Astrocyte of the hippocampus (primary cell): Measurements from ENCODE around the gene CLN6.

ENCODE experiments used
- DNase-seq: peaks from one replicate; pipeline ENCODE4 v3.0.0; 2011; ENCODE audit warnings: low read depth, low spot score

The CLN6 gene

DNA sequence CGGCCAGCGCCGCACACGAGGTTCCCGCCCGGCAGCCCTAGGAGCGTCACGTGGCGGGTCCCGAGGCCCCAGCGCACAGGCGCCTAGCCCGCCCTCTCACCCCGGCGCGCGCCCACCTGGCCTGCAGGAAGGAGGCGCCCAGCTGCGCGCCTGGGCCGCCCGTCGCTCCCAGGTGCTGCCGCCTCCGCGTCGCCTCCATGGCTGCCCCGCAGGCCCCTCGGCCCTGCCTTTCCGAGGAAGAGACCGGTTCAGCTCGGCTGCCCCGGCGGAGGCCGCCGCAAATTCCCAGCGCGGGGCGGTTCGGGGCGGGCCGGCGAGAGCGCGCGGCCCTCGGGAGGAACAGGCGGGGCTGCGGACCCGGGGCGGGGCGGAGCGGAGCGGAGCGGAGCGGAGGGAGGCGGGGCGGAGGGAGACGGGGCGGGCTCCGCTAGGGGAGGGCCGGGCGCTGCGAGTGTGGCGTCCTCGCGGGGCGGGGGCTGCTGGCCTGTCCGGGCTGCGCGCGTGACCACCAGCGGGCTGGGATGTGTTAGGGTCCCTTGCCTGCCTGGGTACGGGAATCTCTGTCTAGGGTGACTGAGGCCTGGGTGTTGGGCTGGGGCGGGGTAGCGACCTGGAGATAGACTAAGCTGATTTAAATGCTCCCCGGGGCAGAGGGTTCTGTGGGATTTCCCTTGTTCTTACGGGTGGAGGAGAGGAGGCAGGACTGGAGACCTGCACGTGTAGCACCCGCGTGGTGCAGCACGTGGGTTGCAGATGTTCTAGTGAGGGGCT is at the start of gene CLN6:
CLN6 (minus strand) TSS at position 343 of the 771 bp plus-strand sequence; CDS start at position 199, 144 bp downstream.
- DNase-seq, result peak; percentile 93

- peak; percentile 48 for DNase-seq
Measured at GRCh38 chr15:68278595-68279405, 49.3 kb upstream of the CLN6 start.

DNA sequence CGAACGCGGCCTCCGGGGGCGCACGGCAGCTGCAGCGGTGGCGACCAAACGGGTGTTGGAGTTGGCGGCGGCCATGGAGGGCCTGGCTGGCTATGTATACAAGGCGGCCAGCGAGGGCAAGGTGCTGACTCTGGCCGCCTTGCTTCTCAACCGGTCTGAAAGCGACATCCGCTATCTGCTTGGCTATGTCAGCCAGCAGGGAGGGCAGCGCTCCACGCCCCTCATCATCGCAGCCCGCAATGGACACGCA is 48.7 kb upstream of the CLN6 start:
- DNase-seq, result no peak

DNA sequence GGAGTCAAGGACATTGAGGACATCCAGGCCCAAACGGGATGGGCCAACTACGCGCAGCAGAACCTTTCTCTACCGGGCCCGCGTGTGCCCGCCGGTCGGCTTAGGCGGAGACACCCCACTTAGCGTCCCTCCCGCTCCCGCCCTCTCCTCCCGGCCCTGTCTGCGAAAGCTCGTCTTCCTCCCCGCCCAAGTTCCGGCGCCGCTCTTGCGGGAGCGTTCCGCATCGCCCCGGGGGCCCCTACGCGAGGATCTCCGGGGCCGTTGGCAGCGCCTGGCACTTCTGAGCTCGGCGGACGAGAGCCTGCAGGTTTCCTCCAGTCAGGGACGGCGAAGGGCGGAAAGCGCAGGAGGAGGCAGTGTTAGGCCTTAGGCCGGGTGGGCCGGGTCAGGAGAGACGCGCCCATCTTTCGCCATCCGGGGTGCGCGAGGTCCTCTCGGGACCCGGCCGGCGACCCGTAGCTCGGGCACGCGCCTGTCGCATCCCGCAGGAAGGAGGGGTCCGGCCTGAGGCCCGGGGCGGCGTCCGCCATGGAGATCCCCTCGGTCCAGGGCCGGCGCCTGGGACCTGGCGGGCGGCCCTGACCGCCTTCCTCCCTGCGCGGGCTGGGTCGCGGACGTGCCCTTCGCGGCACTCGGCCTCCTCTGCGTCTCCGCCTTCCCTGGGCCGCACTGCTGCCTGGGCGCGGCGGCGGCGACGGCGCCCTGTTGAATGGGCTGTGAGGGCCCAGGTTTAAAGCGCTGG is 48.2 kb upstream of the CLN6 start, which contains the start of gene FEM1B:
FEM1B (plus strand) TSS at position 143 of the 742 bp plus-strand sequence. CDS start 673 bp downstream, outside the sequence.
- DNase-seq, result peak; percentile 95

- DNase-seq, result no peak
Measured at GRCh38 chr15:68277131-68277602, 47.6 kb upstream of the CLN6 start.

DNA sequence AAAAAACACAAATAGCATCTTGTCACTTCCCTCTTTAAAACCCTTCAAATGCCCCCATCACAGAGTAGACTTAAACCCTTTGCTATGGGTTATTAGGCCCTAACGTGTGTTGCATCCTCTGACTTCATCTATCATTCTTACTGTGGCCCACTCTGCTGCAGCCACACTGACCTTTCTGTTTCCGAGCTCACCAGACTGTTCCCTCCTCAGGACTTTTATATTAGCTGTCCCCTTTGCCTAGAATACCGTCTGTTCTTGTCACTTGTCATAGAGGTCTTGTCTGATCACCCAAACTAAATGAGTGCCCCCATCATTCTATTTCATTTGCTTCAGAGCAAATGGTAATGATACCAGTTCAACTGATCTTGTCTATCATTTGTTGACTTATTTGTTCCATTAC is 47.1 kb upstream of the CLN6 start:
- DNase-seq, result no peak

- no peak for DNase-seq
Measured at GRCh38 chr15:68275165-68275746, 45.7 kb upstream of the CLN6 start.

DNA sequence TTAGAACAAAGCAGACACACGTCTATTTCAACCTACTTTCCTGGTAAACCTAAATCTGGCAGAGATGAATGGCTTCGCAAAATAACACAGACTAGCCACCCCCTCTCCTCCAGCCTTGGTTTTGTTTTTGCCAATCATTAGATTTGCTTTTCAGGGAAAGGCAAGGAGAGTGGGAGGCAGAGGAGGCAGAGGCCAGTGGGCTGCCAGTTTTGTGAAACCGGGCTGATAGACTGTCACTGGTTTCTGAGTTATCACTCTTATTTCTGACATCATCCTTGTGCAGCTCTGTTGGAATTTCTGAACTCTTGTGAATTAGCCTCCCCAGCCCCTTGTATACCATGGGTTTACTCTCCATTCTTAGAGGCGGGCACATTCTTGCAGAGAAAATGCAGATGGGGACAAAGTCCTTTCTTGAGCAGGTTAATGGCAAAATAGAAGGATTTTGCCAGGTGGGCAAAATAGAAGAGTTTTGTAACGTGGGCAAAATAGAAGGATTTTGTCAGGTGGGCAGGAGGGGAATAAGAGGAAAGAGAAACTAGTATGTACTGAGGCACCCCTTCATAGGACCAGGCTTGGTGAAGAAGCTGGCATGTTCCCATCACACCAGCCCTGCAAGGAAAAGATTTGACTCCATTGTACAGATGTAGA is 44.8 kb upstream of the CLN6 start:
- DNase-seq, result no peak

DNA sequence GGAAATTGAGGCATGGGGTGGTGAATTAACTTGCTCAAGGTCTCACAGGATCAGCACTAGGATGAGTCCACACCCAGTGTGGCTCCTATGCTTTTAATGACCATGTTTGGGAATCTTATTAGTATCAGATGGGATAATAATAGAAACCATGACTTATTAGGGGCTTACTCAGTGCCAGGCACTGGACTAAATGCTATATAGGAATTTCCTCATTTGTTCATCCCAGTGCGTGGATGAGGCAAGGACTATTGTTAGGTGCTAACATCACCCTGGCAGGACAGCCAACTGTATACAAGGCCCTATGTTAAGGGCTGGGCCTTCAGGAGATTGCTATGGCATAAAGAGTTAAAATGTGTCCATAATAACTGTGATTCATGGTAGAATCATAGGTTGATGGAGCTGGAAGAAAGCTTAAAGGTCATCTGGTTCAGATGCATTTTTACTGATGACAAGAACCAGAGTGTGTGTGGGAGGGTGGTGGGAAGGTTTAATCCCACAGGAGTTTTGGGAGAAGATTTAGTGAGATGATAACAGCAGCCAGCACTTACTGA is 43.3 kb upstream of the CLN6 start:
- DNase-seq, result no peak

DNA sequence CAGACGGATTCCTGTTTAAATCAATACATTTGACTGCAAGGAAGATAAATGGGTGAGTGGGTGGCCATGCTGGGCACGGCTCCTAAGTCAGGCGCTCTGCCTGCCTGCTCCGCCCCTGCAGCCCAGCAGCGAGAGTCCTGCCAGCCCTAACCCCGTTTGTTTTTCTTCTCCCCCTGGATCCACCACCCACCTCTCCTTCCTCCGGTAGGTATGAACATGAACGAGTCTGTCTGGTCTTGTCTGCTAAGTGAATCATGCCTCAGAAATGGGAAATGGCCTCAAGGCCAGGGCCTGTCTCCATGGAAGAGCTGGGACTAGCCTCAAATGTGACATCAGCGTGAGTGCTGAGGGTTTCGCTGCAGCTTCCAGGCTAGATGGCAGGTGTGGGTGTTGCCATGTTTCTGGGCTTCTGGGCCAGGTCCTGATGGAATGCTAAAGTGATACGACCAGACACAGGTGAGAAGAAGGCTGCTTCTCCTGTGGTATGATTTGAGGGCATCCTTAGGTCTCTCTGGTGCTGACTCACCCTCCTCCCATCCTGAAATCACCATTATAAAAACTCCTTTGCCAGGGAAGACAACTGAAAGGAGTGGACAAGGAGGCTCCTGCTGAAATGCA is 42.4 kb upstream of the CLN6 start:
- peak; percentile 71 for DNase-seq

DNA sequence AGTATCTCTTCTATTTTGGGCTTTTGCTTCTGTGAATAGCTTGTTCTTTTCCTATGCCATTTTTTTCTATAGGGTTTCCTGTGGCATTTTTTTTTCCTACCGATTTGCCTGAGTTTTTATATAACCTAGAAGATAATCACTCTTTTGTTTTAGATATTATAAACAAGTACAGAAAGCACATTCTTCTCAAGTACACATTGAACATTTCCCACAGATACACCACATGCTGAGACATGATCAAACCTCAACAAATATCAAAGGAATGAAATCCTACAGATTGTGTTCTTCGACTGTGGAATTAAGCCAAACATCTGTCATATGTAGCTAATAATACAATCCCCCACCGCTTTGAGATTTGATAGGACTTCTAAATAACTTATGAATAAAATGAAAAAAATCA is 38.9 kb upstream of the CLN6 start:
- no peak for DNase-seq

GRCh38 chr15:68265674-68266073 is 36.1 kb upstream of the CLN6 start:
- no peak for DNase-seq

DNA sequence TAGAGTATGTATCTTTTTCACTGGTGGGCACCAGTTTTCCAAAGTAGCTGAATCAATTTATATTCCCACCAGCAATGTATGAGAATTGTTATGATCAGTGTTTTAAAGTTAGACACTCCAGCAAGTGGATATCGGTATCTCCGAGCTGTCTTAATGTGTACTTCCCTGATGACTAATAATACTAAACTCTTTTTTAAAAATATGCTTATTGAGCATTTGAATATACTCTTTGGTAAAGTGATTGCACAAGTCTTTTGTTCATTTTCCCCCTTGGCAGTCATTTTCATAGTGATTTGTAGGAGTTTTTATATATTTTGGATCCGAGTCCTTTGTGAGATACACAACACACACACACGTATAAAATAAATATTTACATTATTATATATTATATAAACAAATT is 35.6 kb upstream of the CLN6 start:
- no peak for DNase-seq

- no peak for DNase-seq
Measured at GRCh38 chr15:68264282-68264681, 34.8 kb upstream of the CLN6 start.

- no peak for DNase-seq
Measured at GRCh38 chr15:68262514-68263356, 33.2 kb upstream of the CLN6 start.

DNA sequence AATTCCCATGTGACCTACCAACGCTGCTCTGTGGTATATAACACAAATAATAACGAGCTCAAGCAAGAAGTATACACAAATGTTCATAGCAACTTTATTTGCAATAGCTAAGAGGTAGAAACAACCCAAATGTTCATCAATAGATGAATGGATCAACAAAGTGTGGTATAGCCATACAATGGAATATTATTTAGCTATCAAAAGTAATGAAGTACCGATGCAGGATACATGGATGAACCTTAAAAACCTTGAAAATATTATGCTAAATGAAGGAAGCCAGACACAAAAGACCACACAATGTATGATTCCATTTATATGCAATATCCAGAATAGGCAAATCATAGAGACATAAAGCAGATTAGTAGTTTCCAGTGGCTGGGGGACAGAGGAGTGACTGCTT is 32.5 kb upstream of the CLN6 start:
- no peak for DNase-seq

- no peak for DNase-seq
Measured at GRCh38 chr15:68261241-68261640, 31.7 kb upstream of the CLN6 start.

DNA sequence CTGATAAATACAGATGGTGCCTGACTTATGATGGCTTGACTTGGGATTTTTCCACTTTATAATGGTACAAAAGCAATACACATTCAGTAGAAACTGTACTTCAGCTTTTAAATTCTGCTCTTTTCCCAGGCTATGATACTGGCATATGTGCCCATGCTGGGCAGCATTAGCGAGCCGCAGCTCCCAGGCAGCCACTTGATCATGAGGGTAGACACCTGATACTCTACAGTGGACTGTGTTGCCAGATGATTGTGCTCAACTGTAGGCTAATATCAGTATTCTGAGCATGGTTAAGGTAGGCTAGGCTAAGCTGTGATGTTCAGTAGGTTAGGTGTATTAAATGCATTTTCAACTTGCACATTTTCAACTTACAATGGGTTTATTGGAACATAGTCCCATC is 30.4 kb upstream of the CLN6 start:
- DNase-seq, result no peak

DNA sequence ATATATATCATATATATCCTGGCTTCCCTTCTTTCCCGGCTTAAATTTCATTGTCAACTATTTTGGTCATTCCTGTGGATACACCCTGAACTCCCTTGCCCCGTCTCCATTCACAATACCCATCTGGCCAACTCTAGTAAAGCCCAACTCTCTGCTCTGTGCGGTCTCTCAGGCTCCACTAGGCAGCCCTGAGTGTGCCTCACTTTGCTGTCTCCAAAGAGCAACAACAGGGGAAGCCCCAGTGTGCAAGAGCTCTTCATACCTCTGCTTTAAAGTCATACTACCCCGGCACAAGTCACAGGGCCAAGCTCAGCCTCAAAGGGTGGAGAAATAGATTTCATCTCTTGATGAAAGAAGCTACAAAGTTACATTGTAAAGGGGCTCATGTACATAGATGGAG is 29.2 kb upstream of the CLN6 start:
- DNase-seq, result no peak
